ENCODE results near the gene SCMH1. TPM values are rescaled to one million over a fixed set of nuclear protein-coding genes. Genes with fewer than 3 reads are reported as not detected.
A peak's percentile ranks its signal among the peaks of the same experiment; 100 is the strongest.

The SCMH1 gene
- total and polyA plus RNA-seq, 2 experiments from 2014 or later: 126 to 147 TPM

GRCh38 chr1:41169799-41170180 lies 72.3 kb downstream of the SCMH1 start:
- H3K27ac ChIP-seq: no peak overlapping the region
- H3K27me3 ChIP-seq: no peaks in the 10 kb centered on the region
- no peak for DNase-seq (ENCODE audit: low read depth in 1 of 2, low spot score in 1 of 2)
- TF ChIP-seq CTCF (IDR thresholded peaks at IDR 0.05; ENCODE audit: low read depth, low read length): no peak
- no peaks in the 10 kb centered on the region for H3K4me1 ChIP-seq (ENCODE audit: low read depth)
- H3K4me3 ChIP-seq: no peak overlapping the region
- H3K36me3 ChIP-seq: no peaks in the 10 kb centered on the region
- H3K9me3 ChIP-seq (ENCODE audit: low read depth): no peaks in the 10 kb centered on the region

GRCh38 chr1:41169066-41169798 lies 72.9 kb downstream of the SCMH1 start:
- H3K4me1 ChIP-seq (ENCODE audit: low read depth): no peaks in the 10 kb centered on the region
- TF ChIP-seq CTCF (IDR thresholded peaks at IDR 0.05; ENCODE audit: low read depth, low read length): no peak
- H3K9me3 ChIP-seq (ENCODE audit: low read depth): no peaks in the 10 kb centered on the region
- no peaks in the 10 kb centered on the region for H3K36me3 ChIP-seq
- no peak overlapping the region for H3K27ac ChIP-seq
- H3K27me3 ChIP-seq: no peaks in the 10 kb centered on the region
- no peak overlapping the region for H3K4me3 ChIP-seq
- DNase-seq (ENCODE audit: low read depth in 1 of 2, low spot score in 1 of 2): peak in 1 of 2 donors; percentile 20

GRCh38 chr1:41167667-41168066 lies 74.4 kb downstream of the SCMH1 start:
- Histone ChIP-seq H3K4me3 (no peak overlapping the region), H3K4me1 (ENCODE audit: low read depth) (peaks cover 9% of the 10 kb centered on the region), H3K36me3 (no peaks in the 10 kb centered on the region), H3K9me3 (ENCODE audit: low read depth) (no peaks in the 10 kb centered on the region), H3K27me3 (no peaks in the 10 kb centered on the region), H3K27ac (no peak overlapping the region)
- no peak for DNase-seq (ENCODE audit: low read depth in 1 of 2, low spot score in 1 of 2)
- TF ChIP-seq CTCF (IDR thresholded peaks at IDR 0.05; ENCODE audit: low read depth, low read length): no peak

GRCh38 chr1:41164727-41165126 lies 77.4 kb downstream of the SCMH1 start:
- no peaks in the 10 kb centered on the region for H3K27me3 ChIP-seq
- H3K36me3 ChIP-seq: no peaks in the 10 kb centered on the region
- H3K27ac ChIP-seq: no peak overlapping the region
- no peak for DNase-seq (ENCODE audit: low read depth in 1 of 2, low spot score in 1 of 2)
- peaks cover 38% of the 10 kb centered on the region for H3K4me1 ChIP-seq (ENCODE audit: low read depth)
- H3K4me3 ChIP-seq: no peak overlapping the region
- TF ChIP-seq CTCF (IDR thresholded peaks at IDR 0.05; ENCODE audit: low read depth, low read length): no peak
- no peaks in the 10 kb centered on the region for H3K9me3 ChIP-seq (ENCODE audit: low read depth)

- no peaks in the 10 kb centered on the region for H3K36me3 ChIP-seq
- TF ChIP-seq CTCF (IDR thresholded peaks at IDR 0.05; ENCODE audit: low read depth, low read length): no peak
- no peak for DNase-seq (ENCODE audit: low read depth in 1 of 2, low spot score in 1 of 2)
- peak overlapping the region; percentile 89 for H3K27ac ChIP-seq
- no peaks in the 10 kb centered on the region for H3K9me3 ChIP-seq (ENCODE audit: low read depth)
- no peak overlapping the region for H3K4me3 ChIP-seq
- no peaks in the 10 kb centered on the region for H3K27me3 ChIP-seq
- H3K4me1 ChIP-seq (ENCODE audit: low read depth): peaks cover 61% of the 10 kb centered on the region
Observed at GRCh38 chr1:41162441-41162840, 79.7 kb downstream of the SCMH1 start.
